Measurements from ENCODE around the gene DNAH7. TPM values are rescaled to one million over a fixed set of nuclear protein-coding genes. Genes with fewer than 3 reads are reported as not detected.

DNAH7 gene
- total and polyA plus RNA-seq, 10 of the 15 experiments (the other 5 are each of a cell fraction or from before 2014, with no cell fraction given) = 0.05 to 0.61 (median 0.16) TPM

- ChIA-PET POLR2A (no interaction called here), RAD21 (ENCODE audit: unreplicated experiment) (no interaction called here), SMC1A (ENCODE audit: uncharacterized antibody, unreplicated experiment) (no interaction called here), CTCF (no interaction called here)
- Histone ChIP-seq H3K4me3 (no peak overlapping the region), H4K20me1 (ENCODE audit: control insufficient read depth, insufficient read depth) (no peaks in the 10 kb centered on the region), H3K27ac (ENCODE audit: control insufficient read depth, insufficient read depth) (no peak overlapping the region), H3K36me3 (ENCODE audit: control insufficient read depth in 2 of 2, insufficient read depth in 2 of 2, low read length in 1 of 2) (no peaks in the 10 kb centered on the region), H3K4me1 (ENCODE audit: control insufficient read depth, insufficient read depth, low read length) (no peaks in the 10 kb centered on the region), H3K9ac (ENCODE audit: control insufficient read depth, insufficient read depth, low read length) (no peak overlapping the region), H3K4me2 (ENCODE audit: control insufficient read depth, insufficient read depth) (no peak overlapping the region), H3K79me2 (ENCODE audit: control insufficient read depth, insufficient read depth, low read length) (no peaks in the 10 kb centered on the region), H3K9me3 (replicated peaks; ENCODE audit: control insufficient read depth, insufficient read depth, low read length) (no peaks in the 10 kb centered on the region), H3K27me3 (replicated peaks in 1 of 2; ENCODE audit: control insufficient read depth in 2 of 2, insufficient read depth in 2 of 2, low read length in 1 of 2) (no peaks in the 10 kb centered on the region), H2AFZ (ENCODE audit: control insufficient read depth, low read depth, low read length) (no peak overlapping the region)
- ATAC-seq = no peak
- BruUV-seq (replicated peaks) = no TSS peak
- FAIRE-seq = no peak
- TF ChIP-seq MTA3 (IDR thresholded peaks at IDR 0.05; ENCODE audit: borderline replicate concordance, low read length) (no peak), PML (IDR thresholded peaks at IDR 0.05; ENCODE audit: low read length) (no peak), TCF3 (IDR thresholded peaks at IDR 0.05; ENCODE audit: borderline replicate concordance, insufficient read depth, low read depth, low read length) (no peak), TAF1 (IDR thresholded peaks at IDR 0.05; ENCODE audit: borderline replicate concordance, low read depth, low read length) (no peak), CTCF (IDR thresholded peaks at IDR 0.05 in 2 of 3, conservative IDR thresholded peaks at IDR 0.05 in 1 of 3; ENCODE audit: control insufficient read depth in 2 of 3, extremely low read depth in 1 of 3, insufficient read depth in 1 of 3, low read depth in 3 of 3, low read length in 3 of 3) (no peak), NFIC (IDR thresholded peaks at IDR 0.05; ENCODE audit: low read depth, low read length) (no peak), HDAC6 (IDR thresholded peaks at IDR 0.05; ENCODE audit: unreplicated experiment) (no peak), MYB (IDR thresholded peaks at IDR 0.05; ENCODE audit: borderline replicate concordance, low read depth, low read length) (no peak), PAX8 (IDR thresholded peaks at IDR 0.05) (no peak), NBN (IDR thresholded peaks at IDR 0.05) (no peak), EP300 (IDR thresholded peaks at IDR 0.05; ENCODE audit: borderline replicate concordance in 1 of 2, control insufficient read depth in 1 of 2, low read depth in 2 of 2, low read length in 2 of 2) (no peak)
- no peak for DNase-seq (ENCODE audit: low read depth, low spot score)
- intact Hi-C loops (cut with micrococcal nuclease; ENCODE audit: unreplicated experiment) = no loop called here
- in situ Hi-C loops (cut with MboI) = no loop called here
These were observed 334.8 kb downstream of the DNAH7 start for GRCh38 chr2:195733831-195734230.
